Measurements from ENCODE around the gene LATS1.
"Not testable (repeated sequence)": the region's sequence is repeated elsewhere in the genome, so short reads cannot be mapped to it uniquely, and the experiment has no call there.

The LATS1 gene

GRCh38 chr6:149717588-149718458 is at the start of gene LATS1:
Gene LATS1 (minus strand): TSS chr6:149718101. CDS start chr6:149702126, 15,975 bp downstream.
- H3K4me3 ChIP-seq (ENCODE audit: low read depth, low read length), result peak within 1 kb of the TSS; percentile 65

- no peak overlapping the region for H3K4me3 ChIP-seq (ENCODE audit: low read depth, low read length)
Observed at GRCh38 chr6:149766156-149766769, 48.4 kb upstream of the LATS1 start.

- no peak overlapping the region for H3K4me3 ChIP-seq (ENCODE audit: low read depth, low read length)
Observed at GRCh38 chr6:149763866-149764265, 46.0 kb upstream of the LATS1 start.

GRCh38 chr6:149761438-149761837 is 43.5 kb upstream of the LATS1 start:
- H3K4me3 ChIP-seq (ENCODE audit: low read depth, low read length), result no peak overlapping the region

- H3K4me3 ChIP-seq (ENCODE audit: low read depth, low read length), result no peak overlapping the region
Observed at GRCh38 chr6:149756261-149756636, 38.3 kb upstream of the LATS1 start.

GRCh38 chr6:149755300-149756260 is 37.7 kb upstream of the LATS1 start:
- H3K4me3 ChIP-seq (ENCODE audit: low read depth, low read length), result no peak overlapping the region

- H3K4me3 ChIP-seq (ENCODE audit: low read depth, low read length), result no peak overlapping the region
Observed at GRCh38 chr6:149754548-149754947, 36.6 kb upstream of the LATS1 start.

- H3K4me3 ChIP-seq (ENCODE audit: low read depth, low read length), result not testable (repeated sequence)
Observed at GRCh38 chr6:149753374-149753637, 35.4 kb upstream of the LATS1 start.

GRCh38 chr6:149752600-149753373 is 34.9 kb upstream of the LATS1 start:
- H3K4me3 ChIP-seq (ENCODE audit: low read depth, low read length), result no peak overlapping the region

- H3K4me3 ChIP-seq (ENCODE audit: low read depth, low read length), result not testable (repeated sequence)
Observed at GRCh38 chr6:149751920-149752319, 34.0 kb upstream of the LATS1 start.

- H3K4me3 ChIP-seq (ENCODE audit: low read depth, low read length), result no peak overlapping the region
Observed at GRCh38 chr6:149751239-149751638, 33.3 kb upstream of the LATS1 start.

- H3K4me3 ChIP-seq (ENCODE audit: low read depth, low read length), result peak overlapping the region; percentile 93
Observed at GRCh38 chr6:149750136-149750609, 32.3 kb upstream of the LATS1 start.

GRCh38 chr6:149749594-149750135 is 31.8 kb upstream of the LATS1 start, which contains the start of gene PCMT1:
Gene PCMT1 (plus strand): TSS chr6:149749741. CDS start chr6:149749902, 161 bp downstream.
- peak within 1 kb of the TSS; percentile 93 for H3K4me3 ChIP-seq (ENCODE audit: low read depth, low read length)

GRCh38 chr6:149749082-149749593 is 31.2 kb upstream of the LATS1 start:
- H3K4me3 ChIP-seq (ENCODE audit: low read depth, low read length), result peak overlapping the region; percentile 93

GRCh38 chr6:149746147-149746946 is 28.4 kb upstream of the LATS1 start, which contains the start of gene NUP43:
Gene NUP43 (minus strand): TSS chr6:149746529. CDS start chr6:149746495, 34 bp downstream.
- H3K4me3 ChIP-seq (ENCODE audit: low read depth, low read length), result peak within 1 kb of the TSS; percentile 97

- peak overlapping the region; percentile 97 for H3K4me3 ChIP-seq (ENCODE audit: low read depth, low read length)
Observed at GRCh38 chr6:149745252-149745651, 27.4 kb upstream of the LATS1 start.

- no peak overlapping the region for H3K4me3 ChIP-seq (ENCODE audit: low read depth, low read length)
Observed at GRCh38 chr6:149734915-149735314, 17.0 kb upstream of the LATS1 start.

- H3K4me3 ChIP-seq (ENCODE audit: low read depth, low read length), result no peak overlapping the region
Observed at GRCh38 chr6:149733089-149733720, 15.3 kb upstream of the LATS1 start.

All from iPS-11a (cell line).